PC-9 (cell line): ENCODE results near the gene RGS6.

ENCODE experiments used
- CTCF ChIP-seq: fragments of 200-600 bp; sonication (generic); conservative IDR thresholded peaks from 2 replicates; pipeline ENCODE4 v1.6.1; 2017; ENCODE audit warnings: mixed run types, antibody characterized with exemption, mild to moderate bottlenecking, moderate library complexity
- EZH2 ChIP-seq: fragments of 200-600 bp; sonication (generic); IDR thresholded peaks from 2 replicates; pipeline ENCODE4 v1.8.0; 2017; ENCODE audit warnings: antibody characterized with exemption, low read depth

- TF ChIP-seq EZH2 (no peak), CTCF (no peak)
Measured at GRCh38 chr14:72026536-72026935, 94.3 kb downstream of the RGS6 start.
